Central memory CD8-positive, alpha-beta T cell (primary cell): ENCODE measurements around the gene MAP1LC3A.
A peak's percentile ranks its signal among the peaks of the same experiment; 100 is the strongest.

ENCODE experiments used
- ATAC-seq: fragments of 150-1000 bp; cut with Tn5 transposase; replicated peaks from 2 replicates; pipeline ENCODE4 v1.10.0; 2022; ENCODE audit warnings: mild to moderate bottlenecking, moderate FRiP score, moderate number of reproducible peaks; ENCODE audit not compliant: poor library complexity, severe bottlenecking; ENCODE audit errors: extremely low read depth
- DNase-seq, 2 donors: peaks; one replicate each; pipeline ENCODE4 v3.0.0; 2021; ENCODE audit warnings: low spot score in 2 of 2
- H3K27ac Mint-ChIP-seq: one replicate; pipeline ENCODE4 v1.8.0; 2022; ENCODE audit warnings: low read depth, mild to moderate bottlenecking, moderate library complexity, mixed read lengths
- H3K27me3 Mint-ChIP-seq: one replicate; pipeline ENCODE4 v1.8.0; 2022; ENCODE audit warnings: mixed read lengths
- H3K36me3 Mint-ChIP-seq: one replicate; pipeline ENCODE4 v1.8.0; 2022; ENCODE audit warnings: mild to moderate bottlenecking, moderate library complexity, mixed read lengths; ENCODE audit not compliant: insufficient read depth
- H3K4me1 Mint-ChIP-seq: one replicate; pipeline ENCODE4 v1.8.0; 2022; ENCODE audit warnings: mixed read lengths
- H3K4me3 Mint-ChIP-seq: one replicate; pipeline ENCODE4 v1.8.0; 2022; ENCODE audit warnings: mild to moderate bottlenecking, moderate library complexity, mixed read lengths
- H3K9me3 Mint-ChIP-seq: one replicate; pipeline ENCODE4 v1.8.0; 2022; ENCODE audit warnings: mixed read lengths

The MAP1LC3A gene

GRCh38 chr20:34562641-34563040 lies 4.1 kb downstream of the MAP1LC3A start:
- no peak for DNase-seq
- Mint-ChIP-seq H3K4me1 (peaks cover 9% of the 10 kb centered on the region), H3K27me3 (no peaks in the 10 kb centered on the region), H3K4me3 (no peak overlapping the region), H3K36me3 (peaks cover 27% of the 10 kb centered on the region), H3K27ac (no peak overlapping the region), H3K9me3 (no peaks in the 10 kb centered on the region)
- ATAC-seq, result no peak

GRCh38 chr20:34564833-34565232 lies 6.3 kb downstream of the MAP1LC3A start:
- ATAC-seq (no peak), DNase-seq (no peak)
- no peak overlapping the region for H3K27ac Mint-ChIP-seq
- H3K27me3 Mint-ChIP-seq, result no peaks in the 10 kb centered on the region
- no peaks in the 10 kb centered on the region for H3K4me1 Mint-ChIP-seq
- H3K9me3 Mint-ChIP-seq, result no peaks in the 10 kb centered on the region
- H3K36me3 Mint-ChIP-seq, result peaks cover 13% of the 10 kb centered on the region
- no peak overlapping the region for H3K4me3 Mint-ChIP-seq

GRCh38 chr20:34566978-34567891 lies 8.7 kb downstream of the MAP1LC3A start:
- H3K27ac Mint-ChIP-seq, result peak overlapping the region; percentile 25
- H3K36me3 Mint-ChIP-seq, result peaks cover 5% of the 10 kb centered on the region
- no peak for DNase-seq
- ATAC-seq, result no peak
- H3K4me3 Mint-ChIP-seq, result no peak overlapping the region
- H3K27me3 Mint-ChIP-seq, result no peaks in the 10 kb centered on the region
- H3K9me3 Mint-ChIP-seq, result no peaks in the 10 kb centered on the region
- peaks cover 9% of the 10 kb centered on the region for H3K4me1 Mint-ChIP-seq

DNA sequence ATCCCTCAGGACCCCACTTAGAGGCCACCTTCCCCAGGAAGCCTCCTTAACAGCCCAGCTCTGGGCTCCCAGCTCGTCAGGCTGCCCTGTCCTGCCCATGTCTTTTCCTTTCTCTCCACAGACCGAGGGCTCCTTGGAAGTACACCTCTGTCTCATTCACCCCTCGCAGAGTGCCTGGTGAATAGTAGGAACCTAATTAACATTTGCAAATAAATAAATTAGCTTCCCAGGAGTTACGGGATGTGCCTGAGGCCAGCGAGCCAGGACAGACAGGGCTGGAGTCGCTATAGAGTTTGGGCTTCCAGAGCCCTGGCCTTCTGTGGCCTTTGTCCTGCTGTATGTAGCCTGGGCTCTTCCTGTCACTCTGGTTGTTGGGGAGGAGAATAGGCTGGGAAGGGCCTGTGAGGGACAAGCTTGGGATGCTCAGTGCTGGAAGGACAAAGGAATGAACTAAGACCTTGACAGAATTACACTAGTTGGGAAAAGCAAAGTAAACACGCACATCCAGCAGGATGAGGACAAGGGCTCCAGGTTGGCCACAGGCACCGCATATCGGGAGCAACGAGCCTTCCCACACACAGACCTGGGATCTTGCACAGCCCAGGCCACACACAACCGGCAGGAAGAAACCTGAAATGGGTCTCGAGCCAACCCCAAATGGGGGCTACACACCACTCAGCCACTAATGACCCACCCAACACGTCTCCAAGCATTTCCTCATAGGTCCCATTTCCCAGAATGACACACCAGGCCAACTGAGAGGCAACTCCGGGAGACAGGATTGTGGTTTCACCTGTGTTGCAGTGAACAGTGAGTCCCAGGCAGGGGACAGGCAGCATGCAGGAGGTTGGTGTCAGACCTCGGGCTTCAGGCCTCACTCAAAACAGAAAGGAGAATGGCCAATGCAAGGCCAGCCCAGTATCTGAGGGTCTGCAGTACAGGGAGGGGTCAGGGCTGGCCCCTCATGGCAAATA lies 9.7 kb downstream of the MAP1LC3A start:
- peaks cover 5% of the 10 kb centered on the region for H3K36me3 Mint-ChIP-seq
- H3K4me3 Mint-ChIP-seq, result no peak overlapping the region
- no peaks in the 10 kb centered on the region for H3K27me3 Mint-ChIP-seq
- H3K4me1 Mint-ChIP-seq, result peaks cover 9% of the 10 kb centered on the region
- no peak for DNase-seq
- H3K9me3 Mint-ChIP-seq, result no peaks in the 10 kb centered on the region
- no peak for ATAC-seq
- peak overlapping the region; percentile 25 for H3K27ac Mint-ChIP-seq

DNA sequence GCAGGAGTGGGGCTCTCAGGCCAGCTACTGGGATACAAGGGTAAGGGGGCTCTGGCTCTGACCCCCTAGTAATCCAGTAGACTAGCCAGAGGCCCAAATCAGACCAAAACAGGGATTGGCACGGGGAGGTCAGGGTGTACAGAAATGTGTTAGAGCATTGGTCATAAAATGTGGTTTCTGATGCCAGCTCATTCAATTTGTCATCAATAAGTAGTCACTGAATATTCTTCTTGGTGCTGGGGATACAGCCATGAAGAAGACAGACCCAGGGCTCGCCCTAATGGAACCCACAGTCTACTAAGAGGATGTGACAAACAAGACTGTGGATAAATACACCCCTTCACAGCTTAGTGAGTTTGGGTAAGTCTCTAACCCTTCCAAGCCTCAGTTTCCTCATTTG lies 11.1 kb downstream of the MAP1LC3A start:
- Mint-ChIP-seq H3K9me3 (no peaks in the 10 kb centered on the region), H3K4me3 (no peak overlapping the region), H3K27me3 (no peaks in the 10 kb centered on the region), H3K4me1 (peaks cover 9% of the 10 kb centered on the region), H3K27ac (no peak overlapping the region), H3K36me3 (peaks cover 8% of the 10 kb centered on the region)
- no peak for DNase-seq
- ATAC-seq, result no peak

- ATAC-seq (no peak), DNase-seq (no peak)
- Mint-ChIP-seq H3K4me1 (peaks cover 9% of the 10 kb centered on the region), H3K4me3 (no peak overlapping the region), H3K9me3 (no peaks in the 10 kb centered on the region), H3K27me3 (no peaks in the 10 kb centered on the region), H3K27ac (peak overlapping the region; percentile 48), H3K36me3 (peaks cover 8% of the 10 kb centered on the region)
Observed at GRCh38 chr20:34570859-34571306, 12.4 kb downstream of the MAP1LC3A start.

DNA sequence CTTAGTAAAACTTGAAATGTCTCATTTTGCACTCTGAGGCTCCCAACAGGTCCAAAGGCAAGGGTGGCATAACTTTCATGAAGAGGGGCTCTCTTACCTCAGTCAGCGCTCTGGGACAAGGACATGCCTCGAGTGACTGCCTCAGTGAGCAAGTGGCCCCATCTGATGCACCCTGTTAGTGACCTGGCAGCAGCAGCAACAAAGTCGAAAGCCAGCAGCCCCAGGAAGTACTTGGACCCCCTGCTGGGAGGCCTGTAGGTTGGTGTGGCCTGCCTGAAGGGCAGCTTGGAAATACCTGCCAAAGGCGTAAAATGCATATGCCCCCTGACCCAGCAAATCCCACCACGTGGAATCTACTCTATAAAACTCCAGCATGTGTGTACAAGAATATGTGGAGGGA lies 13.2 kb downstream of the MAP1LC3A start:
- H3K9me3 Mint-ChIP-seq, result no peaks in the 10 kb centered on the region
- H3K27ac Mint-ChIP-seq, result peak overlapping the region; percentile 48
- no peak for ATAC-seq
- peaks cover 9% of the 10 kb centered on the region for H3K4me1 Mint-ChIP-seq
- DNase-seq, result no peak
- peaks cover 8% of the 10 kb centered on the region for H3K36me3 Mint-ChIP-seq
- H3K4me3 Mint-ChIP-seq, result no peak overlapping the region
- H3K27me3 Mint-ChIP-seq, result no peaks in the 10 kb centered on the region

DNA sequence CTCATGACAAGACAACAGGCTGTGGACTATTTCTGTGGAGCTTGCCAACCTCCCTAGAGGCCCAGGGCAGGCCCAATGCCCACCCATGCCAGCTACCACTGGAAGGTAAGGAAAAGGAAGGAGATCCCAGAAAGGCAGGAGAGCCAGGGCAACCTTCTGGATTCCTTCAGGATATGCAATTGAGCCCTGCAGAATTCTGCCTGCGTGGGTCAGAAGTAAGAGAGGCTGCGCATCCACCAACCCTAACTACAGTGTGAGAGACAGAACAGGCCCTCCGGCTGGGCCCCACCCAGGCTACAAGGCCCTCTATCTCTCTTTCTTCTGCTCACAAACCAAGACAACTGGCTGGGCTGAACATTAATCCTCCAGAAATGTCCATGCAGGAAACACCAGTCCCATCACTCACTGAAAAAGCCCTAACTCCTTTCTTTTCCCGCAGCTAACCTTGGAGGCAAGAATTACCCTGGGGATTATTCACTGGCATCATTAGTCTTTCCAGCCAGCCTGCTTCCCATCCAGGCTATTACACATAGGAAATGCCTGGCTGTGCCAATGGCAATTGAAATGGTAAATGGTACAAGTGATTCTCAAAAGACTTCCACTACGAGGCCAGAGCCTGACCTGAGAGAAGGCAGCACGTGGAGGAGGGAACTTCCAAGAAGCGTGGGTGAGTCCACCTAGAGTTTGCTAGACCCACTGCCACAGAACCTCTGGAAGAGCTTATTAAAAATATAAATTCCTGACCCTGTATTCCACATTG lies 15.2 kb downstream of the MAP1LC3A start:
- Mint-ChIP-seq H3K4me1 (peaks cover 9% of the 10 kb centered on the region), H3K36me3 (peaks cover 8% of the 10 kb centered on the region), H3K9me3 (no peaks in the 10 kb centered on the region), H3K4me3 (no peak overlapping the region), H3K27ac (peak overlapping the region; percentile 13), H3K27me3 (no peaks in the 10 kb centered on the region)
- ATAC-seq (no peak), DNase-seq (no peak)

DNA sequence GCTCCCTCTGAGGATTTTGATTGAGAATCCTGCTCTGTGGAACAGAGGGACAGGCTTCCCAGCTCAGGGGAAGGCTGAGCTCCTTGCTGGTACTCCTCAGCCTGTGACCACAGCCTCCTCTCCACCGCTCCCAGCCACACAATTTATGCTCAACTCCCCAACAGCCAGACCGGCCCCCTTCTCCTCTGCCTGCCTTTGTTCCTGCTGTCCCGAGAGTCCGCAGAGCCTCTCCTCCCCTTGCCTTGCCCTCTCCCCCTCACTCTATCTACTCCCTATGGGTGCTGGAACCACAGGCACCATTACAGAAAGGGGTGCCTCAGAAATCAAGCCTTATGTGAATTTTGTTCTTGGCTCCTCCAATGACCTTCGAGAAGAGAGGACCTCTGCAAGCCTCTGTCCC lies 15.9 kb downstream of the MAP1LC3A start:
- Mint-ChIP-seq H3K9me3 (no peaks in the 10 kb centered on the region), H3K27me3 (no peaks in the 10 kb centered on the region), H3K4me1 (peaks cover 11% of the 10 kb centered on the region), H3K4me3 (no peak overlapping the region), H3K36me3 (peaks cover 8% of the 10 kb centered on the region), H3K27ac (no peak overlapping the region)
- DNase-seq (no peak), ATAC-seq (no peak)

GRCh38 chr20:34574861-34575260 lies 16.3 kb downstream of the MAP1LC3A start:
- peaks cover 16% of the 10 kb centered on the region for H3K4me1 Mint-ChIP-seq
- H3K9me3 Mint-ChIP-seq, result no peaks in the 10 kb centered on the region
- DNase-seq (no peak), ATAC-seq (no peak)
- H3K36me3 Mint-ChIP-seq, result peaks cover 8% of the 10 kb centered on the region
- H3K4me3 Mint-ChIP-seq, result no peak overlapping the region
- no peak overlapping the region for H3K27ac Mint-ChIP-seq
- no peaks in the 10 kb centered on the region for H3K27me3 Mint-ChIP-seq

- Mint-ChIP-seq H3K27ac (no peak overlapping the region), H3K36me3 (peaks cover 8% of the 10 kb centered on the region), H3K27me3 (no peaks in the 10 kb centered on the region), H3K4me1 (peaks cover 20% of the 10 kb centered on the region), H3K4me3 (no peak overlapping the region), H3K9me3 (no peaks in the 10 kb centered on the region)
- no peak for DNase-seq
- no peak for ATAC-seq
Observed at GRCh38 chr20:34575271-34575670, 16.8 kb downstream of the MAP1LC3A start.

DNA sequence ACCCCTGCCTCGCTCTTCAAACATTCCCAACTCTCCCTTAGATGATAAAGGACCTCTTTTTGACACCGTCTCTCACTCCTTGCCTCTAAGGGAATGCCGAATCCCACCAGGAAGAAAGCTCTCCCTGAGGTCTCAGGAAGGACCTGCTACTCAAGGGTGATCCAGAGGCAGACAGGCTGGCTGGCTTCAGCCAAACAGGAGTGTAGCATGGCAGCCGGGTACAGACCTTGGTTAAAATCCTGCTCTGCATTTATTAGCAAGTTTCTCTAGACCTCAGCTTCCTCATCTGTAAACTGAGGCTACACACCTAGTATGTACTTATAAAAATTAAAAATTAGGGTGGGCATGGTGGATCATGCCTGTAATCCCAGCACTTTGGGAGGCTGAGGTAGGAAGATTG lies 17.2 kb downstream of the MAP1LC3A start:
- Mint-ChIP-seq H3K27ac (no peak overlapping the region), H3K9me3 (no peaks in the 10 kb centered on the region), H3K4me3 (no peak overlapping the region), H3K27me3 (no peaks in the 10 kb centered on the region), H3K4me1 (peaks cover 24% of the 10 kb centered on the region), H3K36me3 (peaks cover 8% of the 10 kb centered on the region)
- DNase-seq (no peak), ATAC-seq (no peak)
